HUES64 (cell line): Measurements from ENCODE around the gene LTB.

Source experiments
- H3K27ac ChIP-seq: 2 replicates; pipeline ENCODE4 v1.7.0; 2013; ENCODE audit warnings: low read depth, low read length, inconsistent platforms
- H3K27me3 ChIP-seq: 2 replicates; pipeline ENCODE4 v1.6.1; 2013; ENCODE audit warnings: mild to moderate bottlenecking, low read length; ENCODE audit not compliant: insufficient read depth
- H3K36me3 ChIP-seq: 2 replicates; pipeline ENCODE4 v1.6.1; 2013; ENCODE audit warnings: mild to moderate bottlenecking, low read length; ENCODE audit not compliant: insufficient read depth
- H3K4me1 ChIP-seq: 2 replicates; pipeline ENCODE4 v1.6.1; 2013; ENCODE audit warnings: mild to moderate bottlenecking, low read length, moderate library complexity; ENCODE audit not compliant: insufficient read depth
- H3K4me3 ChIP-seq: 2 replicates; pipeline ENCODE4 v1.5.1; 2013; ENCODE audit warnings: mild to moderate bottlenecking, low read length, moderate library complexity
- H3K9ac ChIP-seq: 2 replicates; pipeline ENCODE4 v1.6.1; 2013; ENCODE audit warnings: mild to moderate bottlenecking, low read depth, low read length
- H3K9me3 ChIP-seq: 2 replicates; pipeline ENCODE4 v1.6.1; 2013; ENCODE audit warnings: low read depth, low read length; ENCODE audit not compliant: insufficient read depth
- WGBS: fragments of 150-250, 120-280 bp; methylation state at CpG from one replicate; pipeline ENCODE4 v1.1.7; 2013; ENCODE audit warnings: missing lambda C conversion rate; 5-methylcytosine and 5-hydroxymethylcytosine counted together

LTB gene

GRCh38 chr6:31532644-31533454, 49.4 kb downstream of the LTB start:
- H3K27ac ChIP-seq: no peak overlapping the region

GRCh38 chr6:31531771-31532643, 50.2 kb downstream of the LTB start:
- 89% methylated on average over 8 of the region's 9 CpGs for WGBS
- H3K36me3 ChIP-seq: peaks cover 76% of the 10 kb centered on the region
- no peaks in the 10 kb centered on the region for H3K4me1 ChIP-seq
- no peaks in the 10 kb centered on the region for H3K27me3 ChIP-seq
- no peaks in the 10 kb centered on the region for H3K9me3 ChIP-seq
- H3K27ac ChIP-seq: no peak overlapping the region
- no peak overlapping the region for H3K4me3 ChIP-seq
- H3K9ac ChIP-seq: no peak overlapping the region

More at GRCh38 chr6:31532644-31533454, 49.4 kb downstream of the LTB start:
- Histone ChIP-seq H3K9me3 (no peaks in the 10 kb centered on the region), H3K4me3 (no peak overlapping the region), H3K4me1 (no peaks in the 10 kb centered on the region), H3K36me3 (peaks cover 84% of the 10 kb centered on the region), H3K27me3 (no peaks in the 10 kb centered on the region), H3K9ac (no peak overlapping the region)
- 95% methylated on average over 8 of the region's 9 CpGs for WGBS

- H3K9ac ChIP-seq: no peak overlapping the region
- no peaks in the 10 kb centered on the region for H3K9me3 ChIP-seq
- H3K27me3 ChIP-seq: no peaks in the 10 kb centered on the region
- 94% methylated on average over 4 of the region's 7 CpGs for WGBS
- peaks cover 67% of the 10 kb centered on the region for H3K36me3 ChIP-seq
- H3K4me3 ChIP-seq: no peak overlapping the region
- no peaks in the 10 kb centered on the region for H3K4me1 ChIP-seq
- no peak overlapping the region for H3K27ac ChIP-seq
These were observed 51.1 kb downstream of the LTB start for GRCh38 chr6:31531162-31531561.

GRCh38 chr6:31530659-31531058, 51.6 kb downstream of the LTB start:
- 92% methylated on average over 6 of the region's 6 CpGs for WGBS
- Histone ChIP-seq H3K4me1 (no peaks in the 10 kb centered on the region), H3K9ac (no peak overlapping the region), H3K9me3 (no peaks in the 10 kb centered on the region), H3K4me3 (no peak overlapping the region), H3K36me3 (peaks cover 62% of the 10 kb centered on the region), H3K27ac (no peak overlapping the region), H3K27me3 (no peaks in the 10 kb centered on the region)
